NK-92 treated with Interleukin-12 subunit alpha and Interleukin-12 subunit beta, amount 100 ng/mL, for 24 hours (cell line): Measurements from ENCODE around the gene TCFL5.

ENCODE experiments used
- DNase-seq: peaks from one replicate; lab custom pipeline; 2025; lab: John Stamatoyannopoulos, UW

Gene TCFL5

DNA sequence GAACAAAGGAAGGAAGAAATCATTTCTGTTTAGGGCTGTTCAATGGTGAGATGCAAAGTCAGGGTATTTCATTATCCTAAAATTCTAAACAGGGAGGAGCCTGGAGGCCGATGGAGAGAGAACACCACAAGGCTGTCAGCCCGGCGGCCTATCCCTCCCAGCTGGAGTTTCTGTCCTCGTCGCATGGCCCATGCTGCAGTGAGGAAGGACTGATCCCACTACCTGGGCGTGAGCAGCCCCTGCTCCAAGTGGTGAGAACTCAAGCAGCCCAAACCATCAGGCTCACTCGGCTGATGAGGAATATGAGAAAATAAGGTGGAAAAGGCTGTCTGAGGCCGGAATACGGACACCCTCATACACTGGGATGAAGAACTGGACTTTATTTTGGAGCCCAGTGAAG is 33.9 kb upstream of the TCFL5 start:
- no peak for DNase-seq

DNA sequence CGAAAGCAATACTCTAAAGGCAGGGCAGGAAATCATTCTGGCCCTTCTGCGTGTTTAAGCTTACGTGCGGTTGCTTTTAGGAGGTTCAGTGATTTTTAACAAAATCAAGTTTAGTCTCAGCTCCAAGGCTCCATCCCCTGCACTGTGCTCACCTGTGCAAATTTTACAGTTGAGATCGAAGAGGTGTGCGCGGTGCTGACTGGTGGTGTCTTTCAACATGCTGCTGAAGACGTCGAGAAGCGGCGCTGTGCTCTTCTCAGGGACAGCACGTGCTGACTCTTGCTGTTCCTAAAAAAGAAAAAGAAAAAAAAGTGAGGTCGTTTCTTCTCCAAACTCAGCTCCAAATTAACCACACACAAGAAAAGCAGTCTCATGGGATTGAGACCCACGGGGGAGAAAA is 32.6 kb upstream of the TCFL5 start:
- no peak for DNase-seq

- no peak for DNase-seq
Measured at GRCh38 chr20:62893700-62894099, 32.1 kb upstream of the TCFL5 start.

DNA sequence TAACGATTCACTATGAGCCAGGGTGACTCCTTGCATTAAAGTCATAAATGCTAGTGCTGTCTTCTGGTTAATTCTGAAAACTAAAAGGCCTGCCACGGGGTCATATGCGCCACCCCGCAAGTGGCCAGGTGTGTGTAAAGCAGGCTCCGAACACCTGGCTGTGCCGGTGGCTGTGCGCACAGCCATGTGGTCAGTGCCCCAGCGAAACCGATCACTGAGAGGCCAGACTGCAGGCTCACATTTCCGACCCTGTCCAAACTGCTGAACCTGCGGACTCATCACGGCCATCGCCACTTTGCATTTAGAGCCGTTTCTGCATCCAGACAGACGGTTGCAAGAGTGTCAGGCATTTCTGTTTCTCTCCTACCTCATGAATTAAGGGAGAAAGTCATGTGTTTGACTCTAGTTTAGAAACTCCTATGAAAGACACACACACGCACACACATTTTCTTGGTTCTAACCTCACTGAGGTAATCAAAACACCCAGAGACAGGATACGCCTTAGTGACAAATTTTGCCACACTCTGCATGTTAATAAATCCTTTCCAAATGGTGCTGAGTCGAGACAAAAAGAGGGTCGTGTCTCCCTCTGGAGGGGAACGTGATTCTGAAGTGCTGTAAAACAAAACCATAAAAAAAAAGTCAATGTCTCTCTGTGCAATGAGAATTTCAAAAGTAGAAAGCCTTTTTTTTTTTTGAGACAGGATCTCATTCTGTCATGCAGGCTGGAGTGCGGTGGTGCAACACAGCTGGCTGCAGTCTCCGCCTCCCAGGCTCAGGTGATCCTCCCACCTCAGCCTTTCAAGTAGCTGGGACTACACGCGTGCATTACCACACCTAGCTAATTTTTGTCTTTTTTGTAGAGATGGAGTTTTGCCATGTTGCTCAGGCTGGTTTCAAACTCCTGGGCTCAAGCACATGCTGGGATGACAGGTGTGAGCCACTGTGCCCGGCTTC is 31.0 kb upstream of the TCFL5 start:
- DNase-seq = no peak

DNA sequence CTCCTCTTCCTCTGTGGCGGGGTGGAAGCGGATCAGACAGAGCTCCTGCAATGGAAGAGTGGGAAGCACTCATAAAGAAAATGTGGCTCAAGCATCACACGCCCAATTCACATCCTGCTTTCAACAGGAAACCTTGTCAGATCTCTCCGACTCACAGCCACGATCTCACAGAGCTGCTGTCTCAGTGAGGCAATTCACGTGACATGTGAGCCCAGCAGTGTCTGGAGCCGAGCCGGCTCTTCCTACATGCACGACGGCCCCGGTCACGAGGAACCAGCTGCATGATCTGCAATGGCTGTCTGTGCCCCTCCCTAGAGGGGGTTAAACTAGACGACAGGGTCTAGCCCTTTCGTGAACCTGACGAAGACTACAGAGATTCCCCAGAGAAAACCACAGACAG is 29.5 kb upstream of the TCFL5 start:
- DNase-seq = no peak

- no peak for DNase-seq
Measured at GRCh38 chr20:62890444-62890843, 28.8 kb upstream of the TCFL5 start.

GRCh38 chr20:62889871-62890270 is 28.2 kb upstream of the TCFL5 start:
- DNase-seq = no peak

GRCh38 chr20:62889411-62889810 is 27.8 kb upstream of the TCFL5 start:
- DNase-seq = no peak

GRCh38 chr20:62888910-62889309 is 27.3 kb upstream of the TCFL5 start:
- no peak for DNase-seq

GRCh38 chr20:62888406-62888805 is 26.8 kb upstream of the TCFL5 start:
- no peak for DNase-seq

DNA sequence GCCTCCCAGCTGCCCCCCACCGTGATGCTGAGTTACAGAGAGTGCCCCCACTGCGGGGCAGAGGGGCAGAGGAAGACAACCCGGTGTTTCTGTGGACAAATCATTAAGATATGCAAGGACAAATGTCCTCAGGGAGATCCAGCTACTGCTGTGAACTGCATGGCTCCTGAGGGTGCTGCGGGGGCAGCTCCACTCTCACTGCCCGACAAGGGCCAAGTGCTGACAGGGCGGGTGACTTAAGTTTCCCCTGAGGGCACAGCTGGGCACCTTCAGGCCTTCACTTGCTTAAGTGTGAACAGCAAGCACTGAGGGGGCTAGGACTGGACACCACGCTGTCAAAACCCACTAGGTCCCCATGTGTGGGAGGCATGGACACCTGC is 26.2 kb upstream of the TCFL5 start:
- DNase-seq = no peak

DNA sequence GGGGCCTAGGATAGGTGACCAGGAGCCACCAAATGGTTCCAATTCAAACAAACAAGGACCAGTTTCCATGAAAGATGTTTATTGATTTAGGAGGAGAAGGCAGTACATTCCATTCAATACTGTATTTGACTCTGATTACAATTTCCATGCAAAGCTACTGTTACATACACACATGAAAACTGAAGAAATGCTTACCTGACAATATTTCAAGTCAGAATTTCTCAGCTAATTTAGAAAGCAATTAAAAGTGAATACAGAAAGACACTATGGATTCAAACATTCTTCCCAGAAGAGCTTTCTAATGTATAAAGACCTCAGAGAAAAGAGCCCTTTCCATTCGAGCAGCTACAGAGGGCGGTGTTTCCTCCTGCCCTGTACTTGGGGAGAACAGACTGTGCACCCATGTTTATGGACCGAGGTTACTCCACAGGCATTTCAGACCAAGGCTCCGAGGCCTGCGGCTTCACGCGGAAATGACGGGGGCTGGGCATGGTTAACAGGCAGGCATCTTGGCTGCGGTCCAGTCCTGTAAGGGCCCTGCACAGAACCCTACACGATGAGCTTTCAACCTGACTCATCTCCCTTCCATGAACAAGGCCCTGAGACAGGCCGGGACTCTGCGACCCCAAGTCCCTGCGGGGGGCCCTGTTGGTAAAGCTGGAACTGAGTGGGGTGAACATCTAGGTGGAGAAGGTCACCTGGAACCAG is 25.7 kb upstream of the TCFL5 start:
- DNase-seq = no peak

DNA sequence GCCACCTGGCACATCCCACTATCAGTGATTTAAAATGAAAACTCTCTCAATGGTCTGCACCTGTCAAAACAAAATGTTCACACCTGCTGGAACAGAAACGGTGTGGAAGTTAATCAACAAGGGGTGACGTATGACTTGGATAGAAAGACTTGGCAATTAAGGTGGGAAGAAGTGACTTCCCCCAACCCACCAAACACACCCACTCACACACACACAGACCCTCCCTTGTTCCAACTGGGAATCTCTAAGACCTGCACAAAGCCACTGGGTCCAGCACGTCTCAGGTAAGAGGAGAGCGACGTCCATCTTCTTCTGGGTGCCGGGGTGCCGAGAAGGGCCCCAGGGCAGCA is 25.1 kb upstream of the TCFL5 start:
- no peak for DNase-seq

DNA sequence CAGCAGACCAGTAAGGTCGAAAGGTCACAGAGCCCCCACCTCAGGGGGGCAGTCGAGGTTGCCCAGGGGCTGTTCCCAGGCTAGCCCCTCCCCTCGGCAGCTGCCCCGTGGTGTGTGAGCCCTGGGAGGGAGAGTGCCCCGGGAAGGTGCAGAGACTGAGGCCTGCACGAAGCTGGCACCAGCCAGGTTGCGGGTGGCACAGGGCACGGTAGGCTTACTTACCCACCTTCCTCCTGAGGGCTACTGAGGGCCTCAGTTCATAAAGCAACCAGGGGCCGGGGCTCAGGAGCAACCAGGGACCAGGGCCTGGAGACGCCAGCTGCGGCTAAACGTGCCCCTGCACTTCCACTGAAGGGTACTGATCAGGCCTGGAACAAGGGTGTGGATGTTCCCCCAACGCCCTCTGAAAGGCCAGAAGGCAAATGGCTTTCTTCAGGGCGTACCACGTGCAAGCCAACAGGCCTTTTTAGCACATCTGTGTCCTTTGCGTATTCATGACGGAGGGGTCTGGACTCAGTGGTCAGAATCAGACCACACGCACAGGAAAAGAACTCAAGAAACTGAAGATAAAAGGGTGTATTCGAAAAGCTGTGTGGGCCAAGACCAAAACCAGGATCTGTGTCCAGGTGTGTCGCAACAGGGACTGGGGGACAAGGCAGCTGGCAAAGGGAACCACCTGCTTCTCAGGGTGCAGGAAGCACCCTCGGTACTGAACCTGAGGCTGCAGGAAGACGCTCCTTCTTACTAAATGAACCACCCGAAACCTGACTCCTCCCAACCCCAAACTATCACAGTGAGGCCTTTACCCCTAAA is 24.5 kb upstream of the TCFL5 start:
- DNase-seq = no peak

GRCh38 chr20:62885046-62885895 is 23.6 kb upstream of the TCFL5 start:
- no peak for DNase-seq

- DNase-seq = no peak
Measured at GRCh38 chr20:62884556-62884955, 22.9 kb upstream of the TCFL5 start.

DNA sequence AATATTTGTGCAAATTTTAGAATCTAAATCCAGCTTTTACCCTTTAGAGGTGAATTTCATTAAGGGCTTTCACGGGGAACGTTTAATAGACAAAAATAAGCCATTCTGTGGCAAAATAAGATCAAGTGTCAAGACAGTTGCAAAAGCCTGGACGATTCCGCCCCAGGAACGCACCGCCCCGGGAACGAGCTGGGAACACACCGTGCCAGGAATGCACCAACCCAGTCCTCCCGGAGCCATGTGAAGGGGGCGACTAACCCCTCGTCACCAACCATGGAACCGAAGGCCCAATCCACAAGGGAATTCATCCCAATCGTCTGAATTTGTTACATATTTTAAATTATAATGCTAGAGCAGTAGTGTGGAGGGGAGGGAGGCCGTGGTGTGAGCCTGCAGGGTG is 20.8 kb upstream of the TCFL5 start:
- no peak for DNase-seq

- no peak for DNase-seq
Measured at GRCh38 chr20:62881662-62882395, 20.2 kb upstream of the TCFL5 start.

DNA sequence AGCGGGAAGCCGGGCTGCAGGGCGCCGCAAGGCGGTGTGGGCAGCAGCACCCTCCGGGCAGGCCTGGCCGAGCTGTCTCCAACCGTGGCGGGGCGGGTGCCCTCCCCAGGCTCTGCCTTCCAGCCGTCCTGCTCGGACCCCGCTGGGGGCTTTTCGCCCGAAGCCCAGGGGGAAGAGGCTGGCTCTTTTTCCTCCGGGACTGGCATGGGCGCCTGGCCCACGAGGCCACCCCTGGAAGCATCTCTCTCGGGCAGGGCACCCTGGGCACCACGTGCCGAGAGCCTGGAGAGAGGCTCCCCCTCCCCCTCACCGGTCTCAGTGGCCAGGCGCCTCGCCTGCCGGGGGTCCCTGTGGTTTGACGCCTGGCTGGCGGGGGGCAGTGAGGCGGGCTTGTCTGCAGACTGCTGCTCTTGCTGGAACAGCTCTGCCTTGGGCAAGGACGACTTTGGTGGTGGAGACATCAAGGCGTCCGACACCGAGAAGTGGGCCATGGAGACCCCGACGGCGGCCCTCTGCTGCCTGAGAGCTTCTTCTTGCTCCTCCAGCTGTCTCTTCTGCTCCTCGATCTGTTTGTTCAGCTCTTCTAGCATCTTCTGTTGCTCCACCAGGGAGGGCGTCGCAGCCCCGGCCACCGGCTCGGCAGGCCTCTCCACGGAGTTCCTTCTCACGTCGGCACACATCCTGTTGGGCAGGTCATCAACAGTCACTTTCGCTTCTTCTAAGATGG is 19.5 kb upstream of the TCFL5 start:
- DNase-seq = no peak
